GM12891 (cell line): ENCODE measurements around the gene DPM2.

Source experiments
- PAX5 ChIP-seq: IDR thresholded peaks from 2 replicates; pipeline ENCODE4 v1.6.1; 2011; ENCODE audit warnings: low read length, moderate library complexity, mild to moderate bottlenecking; ENCODE audit not compliant: insufficient read depth, severe bottlenecking
- POLR2A ChIP-seq: IDR thresholded peaks from 2 replicates; pipeline ENCODE4 v1.6.1; 2011; ENCODE audit warnings: low read depth, low read length, control low read depth
- POLR2AphosphoS5 ChIP-seq: IDR thresholded peaks from 2 replicates; pipeline ENCODE4 v1.6.1; 2011; ENCODE audit warnings: low read depth, low read length, control low read depth
- POU2F2 ChIP-seq: IDR thresholded peaks from 2 replicates; pipeline ENCODE4 v1.6.1; 2011; ENCODE audit warnings: low read depth, mild to moderate bottlenecking, control low read depth, low read length, moderate library complexity
- SPI1 ChIP-seq: IDR thresholded peaks from 2 replicates; pipeline ENCODE4 v1.6.1; 2011; ENCODE audit warnings: low read depth, low read length, control low read depth
- TAF1 ChIP-seq: IDR thresholded peaks from 2 replicates; pipeline ENCODE4 v1.6.1; 2011; ENCODE audit warnings: low read depth, low read length, control low read depth

DNA sequence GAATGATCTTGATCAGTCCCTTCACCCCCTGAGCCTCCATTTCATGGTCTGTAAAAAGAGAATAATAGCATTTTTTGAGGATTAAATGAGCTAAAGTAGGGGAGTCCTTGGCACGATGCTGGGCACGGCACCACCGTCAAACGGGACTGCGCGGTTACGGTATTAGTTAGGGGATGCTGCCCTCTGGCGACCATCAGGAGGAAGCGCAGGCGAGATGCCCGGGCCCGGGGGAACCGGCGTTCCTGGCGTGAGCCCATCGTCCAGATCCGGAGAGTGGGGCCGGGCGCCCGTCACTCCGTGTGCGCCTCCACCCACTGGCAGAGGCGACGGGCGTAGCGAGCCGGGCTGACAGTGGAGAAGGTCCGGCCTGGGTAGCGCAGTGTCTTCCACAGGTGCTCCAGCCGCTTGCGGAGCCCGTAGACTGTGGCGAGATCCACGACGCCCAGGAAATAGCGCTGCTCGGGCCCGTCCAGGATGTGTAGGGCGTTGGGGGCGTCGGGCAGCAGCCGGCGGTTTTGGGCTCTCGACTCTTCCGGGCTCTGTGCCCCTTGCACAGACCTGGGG, 16.0 kb downstream of the DPM2 start:
- TF ChIP-seq POLR2AphosphoS5 (no peak), PAX5 (no peak), POLR2A (no peak), TAF1 (no peak), SPI1 (no peak), POU2F2 (0 out of 2 replicates have a peak, but pooled peaks have one; percentile 33)
